ENCODE data around the gene DUSP7.

Gene DUSP7

DNA sequence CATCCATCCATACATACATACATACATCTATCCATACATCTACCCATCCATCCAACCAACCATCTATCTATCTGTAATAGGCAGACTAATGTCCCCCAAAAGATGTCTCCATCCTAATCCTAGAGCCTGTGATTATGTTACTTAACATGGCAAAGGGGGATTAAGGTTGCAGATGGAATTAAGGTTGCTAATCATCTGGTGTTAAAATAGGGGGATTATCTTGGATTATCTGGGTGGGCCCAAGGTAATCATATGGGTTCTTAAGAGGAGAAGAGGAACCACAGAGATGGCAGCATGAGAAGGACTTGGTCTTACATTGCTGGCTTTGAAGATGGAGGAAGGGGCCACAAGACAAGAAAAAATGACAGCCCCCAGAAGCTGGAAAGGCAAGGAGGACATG is 45.9 kb downstream of the DUSP7 start:
- no peak for DNase-seq (ENCODE audit: low read depth in 2 of 2, low spot score in 1 of 2)

DNA sequence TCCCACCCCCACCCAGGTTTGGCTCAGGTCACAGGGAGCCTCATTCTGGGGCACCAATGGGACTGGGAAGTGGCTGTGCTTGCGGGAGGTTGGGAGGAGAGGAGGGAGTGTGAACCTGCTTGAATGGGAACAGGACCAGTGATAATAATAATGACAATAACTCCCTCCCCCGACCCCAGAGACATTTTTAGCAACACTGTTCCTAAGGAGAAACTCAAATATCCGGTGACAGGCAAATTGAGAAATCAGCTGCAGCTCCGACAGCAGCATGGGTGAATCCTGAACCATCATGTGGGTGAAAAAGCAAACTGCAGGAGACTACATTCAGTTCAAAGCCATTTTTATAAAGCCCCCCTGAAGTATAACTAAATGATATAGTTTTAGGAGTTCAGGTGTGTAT is 49.1 kb downstream of the DUSP7 start:
- DNase-seq (ENCODE audit: low read depth in 2 of 2, low spot score in 1 of 2), result no peak

DNA sequence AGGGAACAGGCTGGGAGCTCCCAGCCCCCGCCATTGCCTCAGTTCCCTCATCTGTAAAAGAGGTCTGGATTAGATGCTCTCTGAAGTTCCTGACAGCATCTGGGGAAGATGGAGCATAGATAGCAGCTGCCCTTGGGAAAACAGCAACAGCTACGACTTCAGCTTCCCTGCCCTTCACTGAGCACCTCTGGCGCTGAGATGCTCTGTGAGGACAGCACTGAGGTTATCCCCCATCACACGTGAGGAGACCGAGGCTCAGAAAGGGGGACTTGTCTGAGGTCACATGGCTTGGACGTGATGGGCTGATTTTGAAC is 49.6 kb downstream of the DUSP7 start:
- no peak for DNase-seq (ENCODE audit: low read depth in 2 of 2, low spot score in 1 of 2)

DNA sequence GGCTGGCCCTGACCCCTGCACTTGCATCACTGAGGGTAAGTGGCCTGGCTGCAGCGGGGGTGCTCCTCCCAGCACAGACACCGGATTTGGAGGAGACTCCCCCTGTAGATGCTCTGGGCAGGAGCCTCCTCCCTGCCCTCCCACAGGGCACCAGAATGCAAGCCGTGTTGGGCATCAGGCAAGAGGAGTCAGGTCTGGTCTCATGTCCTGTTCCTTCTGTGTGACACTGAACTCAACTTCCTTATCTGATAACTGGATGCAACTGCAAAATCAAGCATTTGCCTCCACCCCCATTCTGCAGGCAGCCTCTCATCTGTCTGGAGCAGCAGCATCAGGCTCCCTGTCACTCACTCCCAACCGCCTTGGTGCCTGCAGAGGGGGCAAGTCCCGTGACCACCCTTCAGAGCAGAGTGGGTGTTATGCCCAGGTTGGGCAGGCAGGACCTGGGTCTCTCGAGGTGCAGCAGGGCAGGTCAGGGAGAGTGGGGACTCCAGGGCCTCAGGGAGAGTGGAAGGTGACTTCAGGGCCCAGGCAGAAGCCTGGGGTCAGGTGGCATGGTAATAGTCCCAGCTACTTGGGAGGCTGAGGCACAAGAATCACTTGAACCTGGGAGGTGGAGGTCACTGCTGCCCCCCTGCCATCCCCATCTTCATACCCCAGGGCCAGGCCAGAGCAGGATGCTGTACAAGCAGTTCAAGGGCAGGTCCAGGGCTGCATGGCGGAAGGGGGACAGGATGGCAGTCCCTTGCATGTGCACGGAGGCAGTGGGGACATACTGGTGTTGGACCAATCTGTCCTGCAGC is 50.2 kb downstream of the DUSP7 start:
- DNase-seq (ENCODE audit: low read depth in 2 of 2, low spot score in 1 of 2), result no peak

DNA sequence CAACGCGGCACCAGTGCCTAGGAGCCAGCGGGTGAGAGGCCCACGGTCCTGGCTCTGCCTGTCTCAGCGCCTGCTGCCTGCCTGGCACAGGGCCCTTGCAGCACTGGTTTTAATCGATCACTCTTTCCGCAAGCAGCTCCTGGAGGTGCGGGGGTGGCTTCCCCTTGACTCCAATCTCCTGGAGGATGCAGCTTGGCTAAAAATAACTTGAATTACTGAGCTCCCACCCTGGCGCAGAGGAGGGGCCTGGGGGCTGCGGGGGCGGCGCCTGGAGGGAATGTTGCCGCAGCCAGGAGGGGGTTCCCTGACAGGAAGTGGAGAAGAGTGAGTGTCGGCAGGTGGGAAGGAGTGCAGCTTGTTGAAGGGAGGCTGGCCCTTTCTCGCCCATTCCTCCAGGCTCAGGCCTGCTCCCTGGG is 50.8 kb downstream of the DUSP7 start:
- DNase-seq (ENCODE audit: low read depth in 2 of 2, low spot score in 1 of 2), result no peak

DNA sequence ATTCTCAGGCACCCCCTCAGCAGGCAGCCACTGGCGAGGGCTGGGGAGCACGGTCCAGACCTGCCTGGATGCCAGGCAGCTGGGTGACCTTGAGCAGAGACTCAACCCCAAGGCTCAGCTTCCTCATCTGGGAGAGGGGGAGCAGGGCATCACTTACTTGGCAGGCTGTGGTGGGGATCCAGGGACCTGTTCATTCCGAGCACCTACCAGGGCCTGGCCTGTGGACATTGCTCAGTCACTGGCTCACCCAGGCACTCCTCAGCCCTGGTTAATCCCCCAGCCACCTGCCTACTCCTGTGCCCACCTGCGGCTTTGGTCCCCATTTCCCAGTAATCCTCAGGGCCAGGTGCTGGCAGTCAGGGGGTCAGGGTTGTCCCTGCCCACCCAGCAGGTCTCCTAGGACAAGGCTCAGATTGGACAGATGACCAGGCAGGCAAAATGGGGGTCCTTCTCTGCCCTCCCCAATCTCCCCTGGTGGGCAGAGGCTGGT is 51.4 kb downstream of the DUSP7 start:
- no peak for DNase-seq (ENCODE audit: low read depth in 2 of 2, low spot score in 1 of 2)

DNA sequence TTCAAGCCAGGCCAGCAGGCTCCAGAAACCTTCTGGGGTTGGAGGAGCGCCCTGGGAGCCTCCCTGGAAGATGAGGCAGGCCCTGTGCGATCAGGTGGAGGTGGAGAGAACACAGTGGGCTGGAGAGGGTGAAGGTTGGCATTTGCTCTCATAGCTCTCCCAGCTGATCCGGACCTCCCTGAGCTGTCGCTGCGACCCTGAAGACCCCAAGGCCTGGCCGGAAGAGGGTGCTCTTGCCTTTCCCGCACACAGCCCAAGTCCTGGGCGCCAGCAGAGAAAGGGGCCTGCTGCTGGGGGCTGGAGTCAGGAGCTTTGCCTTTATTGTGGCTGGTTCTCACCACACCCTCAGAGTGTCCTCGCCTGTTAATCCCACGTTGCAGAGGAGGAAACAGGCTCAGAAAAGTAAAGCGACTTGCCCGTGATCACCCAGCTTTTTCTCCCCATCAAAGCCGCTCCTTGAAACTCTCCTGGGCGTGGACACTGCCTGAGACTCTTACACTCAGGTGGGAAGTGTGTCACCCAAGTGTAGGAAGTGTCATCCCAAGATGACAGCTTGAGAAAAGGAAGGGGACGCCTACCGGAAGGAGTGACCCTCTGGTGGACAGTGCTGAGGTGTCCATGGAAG is 52.1 kb downstream of the DUSP7 start:
- DNase-seq (ENCODE audit: low read depth in 2 of 2, low spot score in 1 of 2), result no peak

DNA sequence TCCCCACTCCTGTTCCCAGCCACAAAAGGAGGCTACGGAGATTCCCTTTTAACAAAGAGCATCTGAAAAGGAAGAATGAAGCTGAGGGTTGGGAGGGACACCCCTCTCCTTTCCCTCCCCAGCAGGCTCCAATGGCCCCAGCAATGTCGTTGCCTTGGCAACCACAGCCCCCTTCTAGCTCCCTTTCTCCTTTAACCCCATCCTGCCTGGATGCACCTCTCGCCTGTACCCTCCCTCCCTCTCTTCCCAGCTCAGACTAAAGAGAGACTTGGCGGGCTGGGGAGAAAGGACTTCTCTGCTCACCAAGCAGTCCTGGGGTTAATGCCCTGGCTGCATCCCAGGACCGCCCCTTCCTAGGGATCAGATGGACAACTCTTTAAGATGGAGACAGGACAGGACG is 53.6 kb downstream of the DUSP7 start:
- no peak for DNase-seq (ENCODE audit: low read depth in 2 of 2, low spot score in 1 of 2)

DNA sequence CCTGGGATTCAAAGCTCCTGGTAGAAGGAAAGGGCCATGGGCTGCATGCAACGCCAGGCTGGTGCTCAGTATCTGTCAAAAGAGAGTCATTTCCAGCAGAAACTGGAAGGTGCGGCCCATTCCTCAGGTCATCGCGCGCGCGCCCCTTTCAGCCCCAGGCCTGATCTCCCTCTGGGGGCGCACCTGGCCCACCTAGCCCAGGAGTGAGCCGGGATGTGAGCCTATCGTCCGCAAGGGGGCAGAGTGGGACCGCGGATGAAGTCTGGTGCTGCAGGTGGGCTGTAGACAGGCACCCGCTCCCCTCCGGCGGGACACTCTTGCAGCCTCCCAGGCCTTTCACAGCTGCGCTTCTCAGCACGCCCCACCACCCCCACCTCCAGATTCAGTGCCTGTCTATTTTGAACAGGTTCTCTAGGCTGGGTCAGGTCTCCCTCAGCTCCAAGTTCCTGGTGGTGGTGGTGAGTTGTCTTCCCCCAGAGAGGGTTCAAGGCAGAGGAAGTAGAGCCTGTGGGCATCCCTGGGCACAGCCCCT is 54.9 kb downstream of the DUSP7 start:
- peak; percentile 74 to 77 for DNase-seq (ENCODE audit: low read depth in 2 of 2, low spot score in 1 of 2)

DNA sequence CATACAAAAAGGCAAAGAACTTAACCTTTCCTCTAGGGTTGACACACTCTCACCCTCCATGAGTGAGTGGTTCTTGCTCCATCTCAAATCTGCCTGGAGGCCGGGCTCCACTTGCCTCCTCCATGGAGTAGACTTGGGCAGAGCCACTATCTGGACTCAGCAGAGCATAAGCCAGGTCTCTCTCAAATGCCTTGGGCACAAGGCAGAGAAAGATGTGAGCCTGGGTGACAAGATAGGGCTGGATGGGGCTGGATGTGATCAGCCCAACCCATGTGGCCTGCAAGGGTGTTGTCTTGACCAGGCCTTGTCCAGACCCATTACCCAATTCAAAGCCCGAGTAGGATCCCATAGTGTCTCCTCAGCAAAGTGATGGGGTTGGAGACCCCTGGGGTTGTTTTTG is 56.5 kb downstream of the DUSP7 start:
- DNase-seq (ENCODE audit: low read depth in 2 of 2, low spot score in 1 of 2), result no peak
